WERI-Rb-1 (cell line): ENCODE results near the gene ZFR2.
"Not testable (repeated sequence)": the region's sequence is repeated elsewhere in the genome, so short reads cannot be mapped to it uniquely, and the experiment has no call there.

Experiments
- DNase-seq: peaks from one replicate; pipeline ENCODE4 v3.0.0-alpha.2; 2020
- H3K27ac ChIP-seq: fragments of 250-450 bp; sonication (Bioruptor Pico); 2 replicates; pipeline ENCODE4 v1.5.1; 2020; ENCODE audit warnings: mild to moderate bottlenecking, moderate library complexity
- H3K27me3 ChIP-seq: fragments of 250-450 bp; sonication (Bioruptor Pico); 2 replicates; pipeline ENCODE4 v1.5.1; 2021; ENCODE audit warnings: mild to moderate bottlenecking, low read depth, moderate library complexity; ENCODE audit not compliant: insufficient read depth, severe bottlenecking
- H3K36me3 ChIP-seq: fragments of 250-450 bp; sonication (Bioruptor Pico); 2 replicates; pipeline ENCODE4 v1.5.1; 2020; ENCODE audit warnings: mild to moderate bottlenecking, moderate library complexity
- H3K4me3 ChIP-seq: 2 replicates; pipeline ENCODE4 v1.5.1; 2011; ENCODE audit warnings: low read depth, mild to moderate bottlenecking, control low read depth, low read length
- H3K9me3 ChIP-seq: fragments of 250-450 bp; sonication (Bioruptor Pico); 2 replicates; pipeline ENCODE4 v1.5.1; 2021; ENCODE audit warnings: mild to moderate bottlenecking, moderate library complexity; ENCODE audit not compliant: severe bottlenecking
- TF ChIP-seq, protein P1 (sequence below): IDR thresholded peaks from 2 replicates; pipeline ENCODE4 v1.5.1; 2011; ENCODE audit warnings: low read depth, mild to moderate bottlenecking, control low read depth, inconsistent platforms, low read length

Gene ZFR2

DNA sequence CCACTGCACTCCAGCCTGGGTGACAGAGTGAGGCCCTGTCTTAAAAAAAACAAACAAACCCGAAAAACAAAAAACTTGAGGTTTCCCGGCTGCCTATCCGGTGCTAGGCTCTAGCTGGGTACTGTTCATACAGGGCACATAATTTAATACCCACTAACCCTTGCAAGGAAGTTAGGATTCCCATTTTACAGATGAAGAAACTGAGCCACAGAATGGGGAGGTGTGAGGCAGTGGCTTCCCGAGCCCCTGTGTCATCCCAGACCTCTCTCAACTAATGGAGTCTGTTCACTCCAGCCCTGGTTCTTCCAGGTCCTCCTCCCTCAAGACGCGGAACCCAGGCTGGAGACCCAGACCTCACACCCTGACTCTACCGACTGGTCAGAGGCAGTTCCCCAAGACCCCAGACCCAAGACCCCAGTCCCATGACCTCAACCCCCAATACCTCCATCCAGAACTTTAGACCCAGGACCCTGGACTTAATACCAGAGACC, 107.9 kb downstream of the ZFR2 start:
- peaks cover 36% of the 10 kb centered on the region for H3K36me3 ChIP-seq
- no peaks in the 10 kb centered on the region for H3K27me3 ChIP-seq
- TF ChIP-seq, protein P1, sequence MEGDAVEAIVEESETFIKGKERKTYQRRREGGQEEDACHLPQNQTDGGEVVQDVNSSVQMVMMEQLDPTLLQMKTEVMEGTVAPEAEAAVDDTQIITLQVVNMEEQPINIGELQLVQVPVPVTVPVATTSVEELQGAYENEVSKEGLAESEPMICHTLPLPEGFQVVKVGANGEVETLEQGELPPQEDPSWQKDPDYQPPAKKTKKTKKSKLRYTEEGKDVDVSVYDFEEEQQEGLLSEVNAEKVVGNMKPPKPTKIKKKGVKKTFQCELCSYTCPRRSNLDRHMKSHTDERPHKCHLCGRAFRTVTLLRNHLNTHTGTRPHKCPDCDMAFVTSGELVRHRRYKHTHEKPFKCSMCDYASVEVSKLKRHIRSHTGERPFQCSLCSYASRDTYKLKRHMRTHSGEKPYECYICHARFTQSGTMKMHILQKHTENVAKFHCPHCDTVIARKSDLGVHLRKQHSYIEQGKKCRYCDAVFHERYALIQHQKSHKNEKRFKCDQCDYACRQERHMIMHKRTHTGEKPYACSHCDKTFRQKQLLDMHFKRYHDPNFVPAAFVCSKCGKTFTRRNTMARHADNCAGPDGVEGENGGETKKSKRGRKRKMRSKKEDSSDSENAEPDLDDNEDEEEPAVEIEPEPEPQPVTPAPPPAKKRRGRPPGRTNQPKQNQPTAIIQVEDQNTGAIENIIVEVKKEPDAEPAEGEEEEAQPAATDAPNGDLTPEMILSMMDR, result no peak
- peak overlapping the region; percentile 77 for H3K4me3 ChIP-seq
- no peaks in the 10 kb centered on the region for H3K9me3 ChIP-seq
- no peak for DNase-seq
- H3K27ac ChIP-seq, result peak overlapping the region; percentile 81

DNA sequence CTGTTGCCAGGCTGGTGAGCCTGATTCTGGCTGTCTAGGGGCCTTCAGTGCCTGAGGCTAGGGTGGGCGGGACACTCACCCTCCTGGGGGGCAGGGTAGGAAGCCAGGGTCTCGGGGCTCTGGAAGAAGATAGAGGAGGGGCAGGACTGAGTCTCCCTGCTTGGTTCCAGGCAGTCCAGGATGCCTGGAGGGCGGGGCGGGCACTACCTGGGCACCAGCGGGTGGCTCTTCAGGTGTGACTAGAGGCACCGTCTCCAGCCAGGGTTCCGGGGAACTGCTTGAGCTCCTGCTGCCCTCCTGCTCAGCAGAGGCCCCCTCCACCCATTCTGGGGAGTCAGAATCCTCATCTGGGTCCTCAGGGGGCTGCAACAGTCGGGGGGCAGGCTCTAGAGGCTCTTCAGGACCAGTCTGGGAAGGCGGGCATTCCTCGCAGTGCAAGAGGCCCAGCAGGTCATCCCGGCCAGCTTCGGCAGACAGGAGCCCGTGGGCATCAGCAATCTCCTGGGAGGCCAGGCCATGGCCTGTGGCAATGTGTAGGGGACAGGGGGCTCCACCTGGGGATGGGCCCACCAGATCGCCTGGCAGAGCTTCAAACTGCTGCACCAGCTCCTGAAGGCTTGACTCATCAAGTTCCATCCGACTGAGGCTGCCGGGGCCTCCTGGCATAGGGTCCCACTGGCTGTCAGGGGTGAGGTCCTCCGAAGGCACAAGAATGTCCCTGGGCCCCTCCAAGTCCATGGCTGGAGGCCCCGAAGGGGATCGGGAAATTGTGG, 109.2 kb downstream of the ZFR2 start:
- H3K9me3 ChIP-seq, result no peaks in the 10 kb centered on the region
- no peak overlapping the region for H3K27ac ChIP-seq
- no peak overlapping the region for H3K4me3 ChIP-seq

DNA sequence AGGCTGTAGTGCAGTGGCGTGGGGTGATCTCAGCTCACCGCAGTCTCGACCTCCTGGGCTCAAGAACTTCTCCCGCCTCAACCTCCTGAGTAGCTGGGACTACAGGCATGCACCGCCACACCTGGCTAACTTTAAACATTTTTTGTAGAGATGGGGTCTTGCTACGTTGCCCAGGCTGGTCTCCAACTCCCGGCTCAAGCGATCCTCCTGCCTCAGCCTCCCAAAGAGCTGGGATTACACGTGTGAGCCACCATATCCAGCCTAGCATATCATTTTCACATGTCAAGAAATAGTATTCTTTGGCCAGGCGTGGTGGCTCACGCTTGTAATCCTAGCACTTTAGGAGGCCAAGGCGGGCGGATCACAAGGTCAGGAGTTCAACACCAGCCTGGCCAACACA, 110.5 kb downstream of the ZFR2 start:
- H3K27me3 ChIP-seq, H3K27ac ChIP-seq, H3K9me3 ChIP-seq, DNase-seq, H3K4me3 ChIP-seq: not testable (repeated sequence)
- H3K36me3 ChIP-seq, result peaks cover 35% of the 10 kb centered on the region

More for the DNA sequence above, 109.2 kb downstream of the ZFR2 start:
- Histone ChIP-seq H3K27me3 (no peaks in the 10 kb centered on the region), H3K36me3 (peaks cover 29% of the 10 kb centered on the region)
- no peak for DNase-seq
- TF ChIP-seq, protein P1, result no peak

DNA sequence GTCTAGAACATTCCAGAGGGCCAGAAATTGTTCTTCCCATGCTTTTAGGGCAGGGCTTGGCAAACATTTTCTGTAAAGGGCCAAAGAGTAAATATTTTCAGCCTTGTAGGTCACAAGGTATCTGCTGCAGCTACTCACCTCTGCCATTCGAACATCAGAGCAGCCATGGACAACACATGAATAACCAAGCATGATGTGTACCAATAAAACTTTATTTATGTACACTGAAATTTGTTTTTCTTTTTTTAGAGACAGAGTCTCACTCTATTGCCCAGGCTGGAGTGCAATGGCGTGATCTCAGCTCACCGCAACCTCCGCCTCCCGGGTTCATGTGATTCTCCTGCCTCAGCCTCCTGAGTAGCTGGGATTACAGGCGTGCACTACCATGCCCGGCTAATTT, 111.1 kb downstream of the ZFR2 start:
- DNase-seq, H3K4me3 ChIP-seq, H3K9me3 ChIP-seq, H3K27ac ChIP-seq, H3K27me3 ChIP-seq: not testable (repeated sequence)
- H3K36me3 ChIP-seq, result peaks cover 35% of the 10 kb centered on the region
